UCSD-AML1 (cell line): Measurements from ENCODE around the gene DBNDD2.

Experiments
- DNase-seq: peaks from one replicate; lab custom pipeline; 2025; ENCODE audit not compliant: unreplicated experiment; lab: John Stamatoyannopoulos, UW

Gene DBNDD2

DNA sequence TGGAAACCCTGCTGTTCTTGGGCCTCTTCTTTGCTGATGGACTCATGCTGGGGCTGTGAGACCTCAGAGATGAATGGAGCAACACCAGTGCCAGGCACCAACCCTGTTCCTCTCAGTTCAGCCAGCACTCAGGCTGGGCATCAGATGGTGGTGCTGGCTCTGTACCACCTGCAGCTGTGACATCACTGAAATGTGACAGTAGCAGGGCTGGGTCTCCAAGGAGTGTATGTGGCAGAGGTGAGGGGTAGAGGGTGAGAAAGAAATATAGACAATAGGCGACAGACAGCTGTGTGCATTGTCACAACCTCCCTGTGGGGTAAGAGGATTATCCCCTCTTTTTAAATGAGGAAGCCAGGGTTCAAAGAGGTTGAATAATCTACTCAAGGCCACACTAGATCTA is 29.9 kb upstream of the DBNDD2 start, which contains the start of gene TP53TG5:
TP53TG5 (minus strand) TSS at position 135 of the 400 bp plus-strand sequence; CDS start at position 46, 89 bp downstream.
- DNase-seq, result no peak

DNA sequence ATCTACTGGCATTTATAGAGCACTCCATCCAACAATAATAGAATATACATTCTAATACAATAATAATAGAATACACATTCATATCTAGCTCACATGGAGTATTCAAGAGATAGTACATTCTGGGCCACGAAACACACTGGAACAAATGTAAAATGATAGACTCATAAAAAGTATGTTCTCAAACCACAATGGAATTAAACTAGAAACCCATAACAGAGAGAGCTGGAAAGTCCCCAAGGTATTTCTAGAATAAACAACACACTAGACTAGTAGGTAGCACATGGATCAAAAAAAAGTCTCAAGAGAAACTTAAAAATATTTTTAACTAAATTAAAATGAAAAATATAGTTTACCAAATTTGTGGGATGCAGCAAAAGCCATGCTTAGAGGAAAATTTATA is 20.8 kb upstream of the DBNDD2 start:
- DNase-seq, result no peak

DNA sequence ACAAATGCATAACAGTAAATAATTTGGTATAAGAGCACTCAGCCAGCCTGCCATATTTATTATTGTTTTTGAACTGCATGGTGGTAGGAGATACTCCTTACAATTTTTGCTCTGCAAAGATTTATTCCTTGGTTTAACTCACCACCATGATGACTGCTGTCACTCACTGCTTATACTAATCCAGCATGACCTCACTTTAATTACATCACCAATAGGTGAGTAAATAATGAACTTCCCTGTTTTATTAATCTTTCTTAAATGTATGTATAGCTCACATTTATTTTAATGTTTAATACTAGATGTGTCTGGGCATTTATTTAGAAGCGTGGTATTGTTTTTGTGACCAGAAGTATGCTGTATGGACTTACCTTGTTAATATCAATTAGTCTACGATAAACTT is 17.2 kb upstream of the DBNDD2 start:
- no peak for DNase-seq

DNA sequence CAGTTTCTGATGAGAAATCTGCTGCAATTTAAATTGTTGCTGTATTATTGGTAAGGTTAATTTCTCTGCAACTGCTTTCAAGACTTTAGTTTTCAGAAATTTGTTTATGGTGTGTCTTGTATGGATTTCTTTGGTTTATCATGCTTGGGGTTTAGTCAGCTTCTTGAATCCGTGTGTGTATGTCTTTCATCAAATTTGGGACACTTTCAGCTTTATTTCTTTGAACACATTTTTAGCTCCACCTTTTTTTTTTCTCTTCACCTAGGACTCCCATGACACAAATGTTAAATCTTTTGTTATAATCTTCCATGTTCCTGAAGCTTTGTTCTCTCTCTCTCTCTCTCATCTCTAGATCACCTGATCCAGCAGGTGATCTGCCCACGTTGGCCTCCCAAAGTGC is 16.5 kb upstream of the DBNDD2 start:
- DNase-seq, result no peak

DNA sequence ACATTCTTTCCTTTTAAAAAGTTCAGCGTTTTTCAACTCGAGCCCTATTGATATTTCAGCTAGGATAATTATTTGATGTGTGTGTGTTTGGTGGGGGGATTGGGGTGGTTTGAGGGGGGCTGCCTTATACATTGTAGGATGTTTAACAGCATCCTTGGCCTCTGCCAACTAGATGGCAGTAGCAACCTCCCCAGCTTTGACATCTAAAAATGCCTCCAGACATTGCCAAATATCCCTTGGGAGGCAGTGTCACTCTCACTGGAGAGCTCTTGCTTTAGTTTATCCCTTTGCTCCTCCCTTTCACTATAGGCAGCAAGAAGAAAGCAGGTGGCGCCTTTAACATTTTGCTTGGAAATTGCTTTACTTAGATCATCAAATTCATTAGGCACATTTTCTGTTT is 15.4 kb upstream of the DBNDD2 start:
- DNase-seq, result no peak

DNA sequence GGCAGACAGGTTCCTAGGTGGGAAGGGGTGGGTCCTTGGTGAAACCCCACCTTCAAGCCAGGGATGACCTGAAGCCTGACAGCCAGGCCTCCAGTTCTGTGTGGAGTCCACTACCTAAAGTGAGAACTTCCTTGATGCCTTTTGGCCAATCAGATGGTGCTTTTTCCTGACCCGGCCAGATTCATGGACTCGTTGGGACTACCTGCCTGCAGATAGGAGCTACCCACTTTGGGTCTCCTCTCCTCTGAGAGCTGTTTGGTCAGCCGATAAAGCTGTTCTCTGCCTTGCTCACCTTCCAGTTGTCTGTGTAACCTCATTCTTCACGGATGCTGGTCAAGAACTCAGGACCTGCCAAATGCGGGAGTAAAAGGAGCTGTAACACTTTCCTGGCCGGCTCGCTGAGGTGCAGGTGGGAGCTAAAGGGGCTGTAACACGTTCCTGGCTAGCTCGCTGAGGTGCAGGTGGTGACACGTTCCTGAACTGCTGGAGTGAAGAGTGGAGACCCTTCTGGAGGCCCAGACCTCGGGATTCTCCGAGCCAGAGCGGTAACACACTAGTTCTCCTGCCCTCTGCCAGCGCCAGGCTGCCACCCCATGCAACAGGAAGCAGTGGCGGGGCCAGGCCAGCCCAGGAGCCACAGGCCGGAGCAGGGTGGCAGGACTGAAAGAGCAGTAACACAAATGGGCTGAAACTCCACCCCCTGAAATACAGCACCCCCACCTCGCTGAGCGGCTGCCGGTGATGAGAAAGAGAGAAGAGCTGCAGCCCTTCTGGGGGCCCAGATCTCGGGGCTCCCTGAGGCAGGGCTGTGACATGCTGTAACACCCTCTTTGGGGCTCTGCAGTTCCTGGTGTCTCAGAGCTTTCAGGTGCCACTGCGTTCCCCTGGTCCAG is 13.6 kb upstream of the DBNDD2 start:
- no peak for DNase-seq

DNA sequence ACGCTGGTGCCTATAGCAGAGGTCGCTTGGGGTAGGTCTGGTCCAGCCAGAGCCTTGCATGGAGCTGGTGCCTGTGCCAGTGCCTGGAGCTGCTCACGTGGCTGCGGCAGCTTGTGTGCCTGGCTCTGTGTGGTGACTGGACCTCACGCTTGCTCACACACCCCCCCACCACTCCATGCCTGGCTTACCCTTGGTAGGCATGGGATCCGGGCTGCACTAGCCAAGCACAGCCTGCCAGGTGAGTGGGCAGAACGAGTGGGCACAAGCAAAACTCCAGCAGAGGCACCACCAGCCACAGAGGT is 13.0 kb upstream of the DBNDD2 start:
- DNase-seq, result no peak

DNA sequence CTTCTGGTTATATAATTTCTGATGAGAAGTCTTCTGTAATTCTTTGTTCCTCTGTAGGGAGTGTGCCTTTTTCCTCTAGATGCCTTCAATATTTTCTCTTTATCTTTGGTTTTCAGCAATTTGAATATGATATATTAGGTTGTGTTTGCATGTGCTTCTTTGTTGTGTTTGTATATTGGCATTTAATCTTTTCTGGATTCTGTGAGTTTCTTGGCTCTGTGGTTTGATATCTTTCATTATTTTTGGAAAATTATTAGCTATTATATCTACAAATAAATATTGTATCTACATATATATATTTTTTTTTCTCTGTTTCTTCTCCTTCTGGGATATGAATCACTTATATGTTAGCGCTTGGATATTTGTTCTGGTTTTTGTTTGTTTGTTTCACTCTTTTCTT is 9.1 kb upstream of the DBNDD2 start:
- no peak for DNase-seq

DNA sequence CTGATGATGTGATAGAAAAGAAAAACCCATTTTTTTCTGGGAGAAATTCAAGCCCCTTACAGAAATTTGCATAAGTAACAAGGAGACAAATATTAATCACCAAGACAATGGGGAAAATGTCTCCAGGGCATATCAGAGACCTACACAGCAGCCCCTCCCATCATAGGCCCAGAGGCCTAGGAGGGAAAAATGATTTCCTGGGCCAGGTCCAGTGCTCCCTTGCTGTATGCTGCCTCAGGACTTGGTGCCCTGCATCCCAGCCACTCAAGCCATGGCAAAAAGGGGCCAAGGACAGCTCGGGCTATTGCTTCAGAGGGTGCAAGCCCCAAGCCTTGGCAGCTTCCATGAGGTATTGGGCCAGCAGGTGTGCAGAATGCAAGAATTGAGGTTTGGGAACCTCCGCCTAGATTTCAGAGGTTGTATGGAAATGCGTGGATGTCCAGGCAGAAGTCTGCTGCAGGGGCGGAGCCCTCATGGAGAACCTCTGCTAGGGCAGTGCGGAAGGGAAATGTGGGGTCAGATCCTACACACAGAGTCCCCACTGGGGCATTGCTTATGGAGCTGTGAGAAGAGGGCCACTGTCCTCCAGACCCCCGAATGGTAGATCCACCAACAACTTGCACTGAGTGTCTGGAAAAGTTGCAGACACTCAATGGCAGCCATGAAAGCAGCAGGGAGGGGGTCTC is 7.6 kb upstream of the DBNDD2 start:
- DNase-seq, result no peak

DNA sequence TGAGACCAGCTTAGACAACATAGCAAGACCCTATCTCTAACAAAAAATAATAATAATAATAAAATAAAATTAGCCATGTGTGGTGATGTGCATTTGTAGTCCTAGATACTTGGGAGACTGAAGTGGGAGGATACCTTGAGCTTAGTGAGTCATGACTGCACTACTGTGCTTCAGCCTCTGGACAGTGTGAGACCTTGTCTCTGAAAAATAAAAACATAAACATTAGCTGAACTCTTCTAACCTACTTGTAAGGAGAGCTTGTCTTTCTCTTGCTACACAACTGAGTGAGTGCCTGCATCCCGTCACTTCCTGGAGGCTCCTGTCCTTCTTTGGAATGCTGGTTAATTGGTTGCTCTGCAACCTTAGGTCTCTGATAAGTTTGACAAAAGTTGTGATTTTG is 5.1 kb upstream of the DBNDD2 start:
- DNase-seq, result no peak

DNA sequence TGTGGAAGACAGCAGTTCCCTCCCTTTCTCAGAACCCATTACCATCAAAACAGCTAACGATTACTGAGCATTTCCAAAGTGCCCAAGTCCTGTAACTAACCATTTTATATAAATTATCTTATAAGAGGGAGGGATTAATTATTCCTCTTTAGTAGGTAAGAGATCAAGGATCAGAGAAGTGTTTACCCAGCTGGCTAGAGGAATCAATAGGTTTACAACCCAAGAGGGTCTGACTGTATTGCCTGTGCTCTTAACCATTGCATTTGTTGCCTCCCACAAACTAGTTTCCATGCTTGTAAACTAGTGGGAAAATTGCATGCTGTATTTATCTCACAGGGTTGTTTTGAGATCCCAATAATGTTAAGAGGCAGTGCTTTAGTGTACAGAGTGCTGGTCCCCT is 3.7 kb upstream of the DBNDD2 start:
- no peak for DNase-seq

DNA sequence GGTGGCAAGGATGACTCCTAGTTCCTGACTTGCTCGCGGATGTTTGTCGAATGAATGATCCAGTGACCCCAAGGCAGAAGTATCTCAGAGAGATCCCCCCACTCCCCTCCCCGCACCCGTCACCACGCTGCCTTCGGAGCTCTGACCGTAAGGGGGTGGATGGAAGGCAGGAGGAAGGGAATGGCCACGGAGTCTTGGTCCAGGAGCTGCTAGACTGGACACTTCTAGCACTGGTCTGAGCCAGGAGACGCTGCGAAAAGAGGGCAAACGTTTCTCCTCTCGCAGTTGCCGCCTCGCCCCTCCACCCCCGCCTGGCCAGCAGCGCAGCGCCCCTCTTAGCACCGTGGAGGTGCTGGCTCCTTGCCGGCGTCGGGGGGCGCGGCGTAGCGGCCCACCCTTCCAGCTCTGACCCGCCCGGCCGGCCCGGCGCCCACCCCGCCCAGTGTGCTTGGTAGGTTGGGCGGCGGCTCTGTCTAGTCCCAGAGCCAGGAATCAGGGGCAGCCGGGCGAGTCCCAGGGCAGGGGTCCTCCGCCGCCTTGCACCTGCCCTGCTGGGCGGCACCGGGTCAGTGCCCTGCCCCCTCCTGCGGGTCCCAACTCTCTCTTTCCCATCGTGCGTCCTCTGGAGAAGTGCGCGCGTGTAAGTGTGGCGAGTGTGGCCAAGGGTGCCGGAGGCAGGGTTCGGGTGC is 2.4 kb upstream of the DBNDD2 start:
- DNase-seq, result no peak

DNA sequence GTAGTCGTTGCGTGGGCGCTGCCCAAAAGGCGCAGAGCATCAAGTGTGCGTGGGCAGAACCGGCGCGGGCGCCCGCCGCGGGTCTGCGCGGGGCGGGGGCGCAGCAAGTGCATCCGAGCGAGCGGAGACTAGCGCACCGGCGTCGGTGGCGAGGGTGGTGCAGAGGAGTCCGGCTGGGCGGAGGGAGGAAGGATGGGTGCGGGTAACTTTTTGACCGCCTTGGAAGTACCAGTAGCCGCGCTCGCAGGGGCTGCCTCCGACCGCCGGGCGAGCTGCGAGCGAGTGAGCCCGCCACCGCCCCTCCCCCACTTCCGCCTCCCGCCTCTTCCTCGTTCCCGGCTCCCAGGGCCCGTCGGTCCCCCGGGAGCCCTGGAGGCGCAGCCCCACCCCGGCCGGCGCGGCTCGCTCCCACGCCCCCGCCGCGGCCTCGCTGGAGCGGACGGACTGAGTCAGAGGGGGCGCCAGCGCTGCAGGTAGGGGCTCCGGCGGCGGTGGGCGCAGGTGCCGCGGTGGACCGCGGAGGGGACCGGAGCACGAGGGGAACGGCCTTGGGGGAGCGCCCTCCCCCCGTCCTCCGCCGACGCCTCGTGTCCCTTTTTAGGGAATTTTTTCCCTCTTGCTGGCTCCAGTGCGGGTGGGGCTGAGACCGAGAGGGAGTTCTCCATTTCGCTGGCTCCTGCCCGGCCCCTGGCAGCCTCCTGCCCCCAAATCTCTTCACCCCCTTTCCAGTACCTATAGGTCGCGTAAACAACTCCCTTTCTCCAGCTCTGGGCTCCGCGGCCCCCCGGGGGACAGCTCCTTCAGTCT is 1.6 kb upstream of the DBNDD2 start:
- peak; percentile 59 for DNase-seq

DNA sequence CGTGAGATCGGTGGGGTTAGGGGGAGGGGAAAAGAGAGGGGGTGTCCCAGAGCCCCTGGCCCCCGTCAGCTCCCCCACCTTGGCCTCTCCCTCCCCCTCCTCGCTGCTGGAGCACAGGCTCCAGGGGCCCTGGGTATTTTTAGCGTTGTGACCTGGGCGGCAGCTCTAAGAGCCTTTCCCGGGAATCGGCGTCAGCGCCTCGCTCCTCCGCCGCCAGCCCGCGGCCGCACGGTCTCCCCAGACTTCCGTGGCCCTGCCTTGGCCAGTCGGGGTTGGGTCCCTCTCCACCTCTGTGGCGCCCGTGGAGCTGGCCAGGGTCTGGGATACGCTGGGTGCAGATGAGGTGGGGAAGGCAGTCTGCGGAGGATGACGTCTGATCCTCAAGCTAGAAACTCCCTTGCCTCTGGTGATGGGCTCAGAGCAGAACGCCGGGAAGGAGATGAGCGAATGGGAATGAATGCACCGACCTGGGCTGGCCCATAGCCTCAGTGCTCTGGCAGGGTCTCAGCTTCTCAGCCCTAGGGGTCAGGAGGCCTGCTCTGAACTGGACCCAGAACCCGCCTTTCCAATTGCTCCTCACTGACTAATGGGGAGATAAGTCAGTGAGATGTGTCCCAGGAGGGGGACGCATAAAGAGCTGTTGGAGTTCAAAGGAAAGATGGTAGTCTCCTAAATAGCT is 883 bp upstream of the DBNDD2 start:
- no peak for DNase-seq

DNA sequence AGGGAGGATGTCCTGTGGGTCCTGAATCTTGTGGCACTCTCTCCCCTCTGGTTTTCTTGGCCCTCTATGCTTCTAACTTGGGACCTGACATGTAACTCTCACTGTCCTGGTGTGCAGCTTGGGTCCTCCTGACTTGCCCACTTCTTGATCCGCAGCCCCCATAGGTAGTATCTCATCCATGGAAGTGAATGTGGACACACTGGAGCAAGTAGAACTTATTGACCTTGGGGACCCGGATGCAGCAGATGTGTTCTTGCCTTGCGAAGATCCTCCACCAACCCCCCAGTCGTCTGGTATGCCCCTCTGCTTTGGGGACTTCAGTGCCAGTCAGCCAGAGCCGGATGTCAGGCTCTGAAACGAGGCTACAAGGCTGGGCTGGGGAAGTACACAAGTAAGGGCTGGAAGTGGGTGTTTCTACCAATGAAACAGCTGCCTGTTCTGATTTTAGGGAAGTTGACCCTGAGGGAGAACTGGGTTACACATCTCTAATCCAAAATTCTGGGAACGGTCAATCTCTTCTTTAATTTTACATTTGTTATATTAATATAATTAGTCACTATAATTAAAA is 641 bp downstream of the DBNDD2 start:
- peak; percentile 58 for DNase-seq

DNA sequence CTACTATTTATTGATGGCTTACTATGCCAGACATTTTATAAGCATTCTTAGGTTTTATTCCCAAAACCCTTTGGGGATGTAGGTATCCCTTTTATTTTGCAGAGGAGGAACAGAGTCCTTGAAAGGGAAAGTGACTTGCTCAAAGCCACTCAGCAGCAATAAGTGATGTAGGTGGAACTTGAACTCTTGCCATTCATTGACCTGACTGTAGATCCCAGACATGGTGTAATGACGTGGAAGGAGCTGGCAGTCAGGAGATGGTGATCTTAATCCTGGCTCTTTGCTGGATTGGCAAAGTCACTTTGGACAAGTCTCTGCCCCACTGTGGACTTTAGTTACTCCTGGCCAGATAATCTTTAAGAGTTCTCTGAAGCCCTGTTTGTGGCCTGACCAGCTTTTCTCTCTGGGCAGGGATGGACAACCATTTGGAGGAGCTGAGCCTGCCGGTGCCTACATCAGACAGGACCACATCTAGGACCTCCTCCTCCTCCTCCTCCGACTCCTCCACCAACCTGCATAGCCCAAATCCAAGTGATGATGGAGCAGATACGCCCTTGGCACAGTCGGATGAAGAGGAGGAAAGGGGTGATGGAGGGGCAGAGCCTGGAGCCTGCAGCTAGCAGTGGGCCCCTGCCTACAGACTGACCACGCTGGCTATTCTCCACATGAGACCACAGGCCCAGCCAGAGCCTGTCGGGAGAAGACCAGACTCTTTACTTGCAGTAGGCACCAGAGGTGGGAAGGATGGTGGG is 1.6 kb downstream of the DBNDD2 start:
- no peak for DNase-seq

DNA sequence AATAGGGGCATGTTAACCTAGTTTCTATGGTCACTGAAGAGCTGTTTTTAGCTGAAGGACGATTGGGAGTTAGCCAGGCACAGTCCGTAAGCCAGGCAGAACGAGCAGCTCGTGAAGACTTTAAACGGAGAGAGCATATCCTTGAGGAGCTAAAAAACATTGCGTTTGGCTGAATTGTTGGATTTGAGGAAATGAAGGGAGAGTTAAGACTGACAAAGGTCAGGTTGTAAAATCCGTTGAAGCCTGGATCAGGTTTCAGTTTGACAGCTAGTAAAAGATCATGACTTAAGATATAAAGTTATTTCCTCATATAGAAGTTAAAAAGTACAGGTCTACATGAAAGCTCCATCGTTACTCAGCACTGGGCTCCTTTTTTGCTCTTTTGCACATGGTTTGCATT is 2.8 kb downstream of the DBNDD2 start:
- no peak for DNase-seq

DNA sequence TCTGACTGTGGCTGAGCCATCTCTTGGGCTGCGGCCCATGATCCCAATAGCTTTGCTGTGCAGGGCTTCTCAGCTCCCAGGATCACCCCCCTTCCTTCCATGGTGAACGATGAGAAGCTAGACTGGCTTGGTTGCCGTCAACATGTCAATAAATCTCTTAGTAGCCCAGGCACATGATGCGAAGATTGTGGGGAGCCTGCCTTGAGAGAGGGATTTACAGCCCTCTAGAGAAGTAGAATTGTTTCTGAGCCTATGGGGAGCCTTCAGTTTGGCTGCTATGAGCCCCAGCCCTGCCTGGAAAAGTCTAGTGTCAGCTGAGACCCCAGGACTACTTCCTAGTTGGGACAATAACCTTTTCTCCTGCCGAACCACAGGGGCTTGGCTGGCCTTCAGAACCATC is 4.6 kb downstream of the DBNDD2 start:
- DNase-seq, result no peak

DNA sequence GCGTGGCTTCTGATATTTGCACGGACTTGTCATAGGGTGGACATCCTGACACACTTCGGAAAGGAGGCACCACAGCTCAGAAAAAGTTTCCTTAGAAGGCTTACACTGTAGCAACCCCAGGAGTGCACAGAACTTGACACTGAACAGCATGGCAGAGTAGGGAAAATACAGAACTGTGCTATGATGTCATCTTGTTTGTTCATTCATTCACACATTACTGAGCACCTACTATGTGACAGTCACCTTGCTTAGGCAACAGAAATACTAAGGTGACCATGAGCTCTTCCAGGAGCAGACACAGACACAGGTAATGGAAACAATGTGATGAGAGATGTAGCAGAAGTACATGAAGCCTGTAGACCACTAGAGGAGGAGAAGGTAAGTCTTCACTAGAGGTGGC is 5.4 kb downstream of the DBNDD2 start:
- DNase-seq, result no peak
